ENCODE results near the gene ZC3H14. TPM values are rescaled to one million over a fixed set of nuclear protein-coding genes. Genes with fewer than 3 reads are reported as not detected.

Gene ZC3H14
- total RNA-seq, 1 experiment from 2014 or later = 66.2 TPM

GRCh38 chr14:88572117-88572516 lies 9.3 kb downstream of the ZC3H14 start (continued):
- TF ChIP-seq YY1 (IDR thresholded peaks at IDR 0.05; ENCODE audit: extremely low read depth, insufficient replicate concordance, low read depth, low read length) (no peak), ZNF274 (IDR thresholded peaks at IDR 0.05; ENCODE audit: low read depth, low read length) (no peak), EGR1 (IDR thresholded peaks at IDR 0.05; ENCODE audit: low read depth) (no peak)

GRCh38 chr14:88576222-88576621 lies 13.4 kb downstream of the ZC3H14 start:
- Histone ChIP-seq H4K20me1 (ENCODE audit: insufficient read depth) (no peaks in the 10 kb centered on the region), H3K9ac (ENCODE audit: low read length) (no peak overlapping the region), H3K27me3 (ENCODE audit: insufficient read depth, low read length) (no peaks in the 10 kb centered on the region), H3K36me3 (ENCODE audit: control insufficient read depth in 1 of 2, insufficient read depth in 2 of 2, low read length in 2 of 2) (peaks cover 38 to 72% of the 10 kb centered on the region in 2 experiments), H3K4me1 (ENCODE audit: control insufficient read depth in 1 of 2, insufficient read depth in 2 of 2, low read length in 2 of 2) (no peaks in the 10 kb centered on the region), H3K4me2 (ENCODE audit: low read length) (no peak overlapping the region), H3K27ac (ENCODE audit: low read depth, low read length) (no peak overlapping the region), H3K9me3 (ENCODE audit: control insufficient read depth in 1 of 2, insufficient read depth in 1 of 2, low read depth in 1 of 2, low read length in 2 of 2) (no peaks in the 10 kb centered on the region), H2AFZ (ENCODE audit: low read depth, low read length, poor library complexity, severe bottlenecking) (no peak overlapping the region), H3K4me3 (replicated peaks in 1 of 2; ENCODE audit: low read depth in 1 of 2, low read length in 2 of 2) (no peak overlapping the region), H3K9me2 (ENCODE audit: insufficient read depth) (no peaks in the 10 kb centered on the region), H3K79me2 (ENCODE audit: insufficient read depth, low read length) (no peaks in the 10 kb centered on the region)
- ChIA-PET POLR2A (no interaction called here), CTCF (no interaction called here), RAD21 (ENCODE audit: low non-redundant PET in 1 of 2, low total read pairs in 2 of 2, uncharacterized antibody in 2 of 2, unreplicated experiment in 2 of 2) (no interaction called here)
- no peak for DNase-seq (ENCODE audit: low read depth, low spot score)
- BruUV-seq (replicated peaks) = no TSS peak
- intact Hi-C loops (cut with micrococcal nuclease) = no loop called here
- ATAC-seq = no peak
- TF ChIP-seq EGR1 (IDR thresholded peaks at IDR 0.05; ENCODE audit: low read depth) (no peak), EZH2 (IDR thresholded peaks at IDR 0.05) (no peak), SIN3A (IDR thresholded peaks at IDR 0.05; ENCODE audit: low read depth) (no peak), CBX3 (IDR thresholded peaks at IDR 0.05; ENCODE audit: low read depth) (no peak), ATF3 (IDR thresholded peaks at IDR 0.05) (no peak), CTCF (IDR thresholded peaks at IDR 0.05 in 2 of 3, conservative IDR thresholded peaks at IDR 0.05 in 1 of 3; ENCODE audit: borderline replicate concordance in 1 of 3, insufficient read depth in 1 of 3, low read depth in 2 of 3, low read length in 2 of 3) (no peak), ELF1 (IDR thresholded peaks at IDR 0.05; ENCODE audit: borderline replicate concordance, low read depth) (no peak), SRF (IDR thresholded peaks at IDR 0.05; ENCODE audit: low read depth) (no peak), REST (IDR thresholded peaks at IDR 0.05; ENCODE audit: low read depth) (no peak), MAX (IDR thresholded peaks at IDR 0.05) (no peak), ZNF274 (IDR thresholded peaks at IDR 0.05; ENCODE audit: low read depth, low read length) (no peak), TCF7L2 (IDR thresholded peaks at IDR 0.05; ENCODE audit: borderline replicate concordance, extremely low read depth, insufficient read depth, insufficient read length) (no peak), RAD21 (IDR thresholded peaks at IDR 0.05; ENCODE audit: low read depth) (no peak)
